ENCODE results near the gene CALML5.

Gene CALML5

GRCh38 chr10:5534051-5534821, 34.9 kb upstream of the CALML5 start:
- no peak for DNase-seq (ENCODE audit: insufficient read length, low spot score)
- FAIRE-seq, result no peak

DNA sequence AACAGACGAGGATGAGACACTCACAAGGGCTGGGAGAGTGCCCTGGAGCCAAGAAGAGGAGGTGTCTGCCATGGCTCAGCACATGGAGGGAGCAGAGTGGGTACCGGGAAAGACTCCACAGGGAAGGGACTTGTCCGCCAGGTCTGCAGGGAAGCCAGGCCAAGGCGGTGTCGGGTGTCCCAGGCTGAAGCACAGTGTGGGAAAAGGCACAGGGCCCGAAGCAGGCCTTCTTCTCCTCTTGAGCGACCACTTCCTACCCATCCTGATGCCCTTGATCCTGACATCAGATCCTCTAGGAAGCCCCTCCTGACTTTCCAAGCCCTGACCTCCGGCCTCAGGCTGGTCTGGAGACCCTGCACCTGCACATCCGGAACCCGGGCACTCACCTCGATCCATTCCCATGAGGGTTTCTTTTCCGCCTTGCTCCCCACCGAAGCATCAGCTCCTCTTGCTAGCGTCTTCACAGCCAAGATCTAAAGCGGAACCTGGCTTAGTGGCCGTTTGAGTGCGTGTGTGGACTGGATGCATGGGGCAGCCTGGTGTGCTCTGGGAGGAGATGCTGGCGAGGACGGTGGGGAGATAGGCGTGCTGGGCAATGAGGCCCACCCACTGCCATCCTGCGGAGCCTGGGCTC, 33.8 kb upstream of the CALML5 start:
- DNase-seq (ENCODE audit: insufficient read length, low spot score) (no peak), FAIRE-seq (no peak)

DNA sequence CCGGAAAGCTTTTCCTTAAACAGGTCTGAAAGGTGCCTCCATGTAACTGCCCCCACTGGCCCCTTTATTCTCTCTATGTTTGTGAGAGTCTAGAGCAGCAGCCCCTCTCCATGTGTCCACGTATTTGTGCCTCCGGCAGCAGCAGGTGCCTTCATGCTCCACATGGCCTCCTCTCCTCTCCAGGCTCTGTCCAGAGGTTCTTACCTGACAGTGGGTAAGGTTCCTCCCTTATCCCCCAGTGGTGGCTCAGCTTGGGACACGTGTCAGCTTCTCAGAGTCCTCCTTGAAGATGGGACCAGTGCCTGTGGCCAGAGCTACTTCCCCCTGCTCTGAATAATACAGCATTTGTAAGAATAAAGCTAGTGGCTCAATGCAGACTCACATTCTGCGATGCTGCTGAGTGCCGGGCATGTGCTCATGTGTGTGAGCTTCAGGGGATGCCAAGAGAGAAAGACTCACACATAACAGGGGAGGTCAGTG, 33.3 kb upstream of the CALML5 start:
- no peak for FAIRE-seq
- DNase-seq (ENCODE audit: insufficient read length, low spot score), result no peak

- FAIRE-seq (no peak), DNase-seq (ENCODE audit: insufficient read length, low spot score) (no peak)
Observed at GRCh38 chr10:5532307-5532605, 32.9 kb upstream of the CALML5 start.

DNA sequence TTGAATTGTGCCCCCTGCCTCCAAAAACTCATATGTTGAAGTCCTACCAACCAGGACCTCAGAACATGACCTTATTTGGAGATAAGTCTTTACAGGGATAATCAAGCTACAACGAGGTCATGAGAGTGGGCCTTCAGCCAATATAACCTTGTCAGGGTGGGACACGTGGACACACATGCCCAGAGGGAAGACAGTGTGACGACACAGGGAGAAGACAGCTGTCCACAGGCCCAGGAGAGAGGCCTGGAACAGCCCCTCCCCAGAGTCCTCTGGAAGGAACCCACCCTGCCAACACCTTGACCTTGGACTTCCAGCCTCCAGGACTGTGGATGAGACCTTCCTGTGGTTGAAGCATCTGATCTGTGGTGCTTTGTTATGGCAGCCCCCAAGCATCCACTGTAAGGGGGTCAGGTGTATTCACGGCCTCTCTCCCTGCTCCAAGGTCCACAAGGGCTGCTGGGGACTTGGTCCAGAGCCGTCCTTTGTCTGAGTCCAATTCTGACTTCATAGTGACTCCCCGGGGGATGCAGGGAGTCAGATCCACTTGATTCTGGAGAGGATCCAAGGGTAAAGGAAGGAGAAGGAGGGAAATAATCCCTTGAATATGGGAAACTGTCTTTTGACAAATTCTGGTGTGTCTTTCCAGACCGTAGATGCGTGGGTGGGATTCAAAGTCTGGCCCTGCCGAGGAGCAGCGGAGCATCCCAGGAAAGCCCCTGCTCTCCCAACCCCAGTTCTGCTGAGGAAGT, 32.4 kb upstream of the CALML5 start:
- FAIRE-seq (no peak), DNase-seq (ENCODE audit: insufficient read length, low spot score) (no peak)

DNA sequence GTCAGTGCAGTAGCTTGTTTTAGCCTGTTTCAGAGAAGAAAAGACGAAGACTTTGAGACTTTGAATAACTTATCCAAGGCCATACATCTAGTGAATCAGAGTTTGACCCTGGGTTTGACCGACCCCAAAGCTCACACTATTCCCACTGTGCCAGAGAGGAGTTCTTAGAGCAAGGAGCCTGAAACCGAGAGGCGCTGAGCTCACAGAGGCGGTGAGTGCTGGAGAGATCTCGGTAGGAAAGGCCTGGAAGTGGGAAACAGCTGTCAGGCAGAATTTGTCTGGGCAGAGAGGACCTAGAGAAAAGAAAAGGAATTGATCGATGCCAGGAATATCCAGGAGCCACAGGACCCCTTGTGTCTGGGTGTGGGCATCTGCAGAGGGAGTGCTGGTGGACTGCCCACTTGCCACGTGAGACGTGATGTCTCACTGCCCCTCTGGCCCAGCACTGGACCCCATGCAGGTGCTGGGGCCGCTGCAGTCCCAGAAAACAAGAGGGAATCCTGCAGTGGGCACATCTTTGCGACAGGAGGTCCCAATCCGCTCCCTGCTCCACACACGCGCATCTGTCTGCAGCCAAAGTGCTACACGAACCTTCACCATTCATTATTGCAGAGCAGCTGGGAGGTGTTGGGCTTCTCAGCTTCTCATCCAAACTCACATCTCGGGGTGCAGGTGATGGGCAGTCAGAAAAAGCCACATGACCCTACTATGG, 31.6 kb upstream of the CALML5 start:
- no peak for DNase-seq (ENCODE audit: insufficient read length, low spot score)
- no peak for FAIRE-seq

DNA sequence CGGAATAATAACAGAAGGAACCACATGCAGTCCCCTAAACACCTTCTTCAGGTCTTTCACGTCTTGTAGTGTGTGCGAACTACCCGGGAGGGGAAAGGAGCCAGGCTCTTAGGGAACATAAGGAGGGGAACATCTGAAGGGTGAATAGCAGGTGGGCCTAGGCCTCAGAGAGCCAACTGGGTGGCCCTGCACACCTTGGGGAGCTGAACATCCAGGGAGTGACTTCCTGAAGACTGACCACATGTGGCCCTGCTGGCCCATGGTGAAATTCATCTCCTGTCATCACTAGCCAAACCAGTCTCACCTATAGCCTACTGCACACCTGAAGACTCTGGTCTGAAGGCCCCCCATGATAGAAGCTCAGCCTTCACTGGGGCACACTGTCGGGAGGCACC, 31.0 kb upstream of the CALML5 start:
- no peak for FAIRE-seq
- no peak for DNase-seq (ENCODE audit: insufficient read length, low spot score)

GRCh38 chr10:5529702-5530411, 30.5 kb upstream of the CALML5 start:
- DNase-seq (ENCODE audit: insufficient read length, low spot score) (no peak), FAIRE-seq (no peak)

GRCh38 chr10:5528989-5529701, 29.8 kb upstream of the CALML5 start:
- no peak for FAIRE-seq
- DNase-seq (ENCODE audit: insufficient read length, low spot score), result no peak

DNA sequence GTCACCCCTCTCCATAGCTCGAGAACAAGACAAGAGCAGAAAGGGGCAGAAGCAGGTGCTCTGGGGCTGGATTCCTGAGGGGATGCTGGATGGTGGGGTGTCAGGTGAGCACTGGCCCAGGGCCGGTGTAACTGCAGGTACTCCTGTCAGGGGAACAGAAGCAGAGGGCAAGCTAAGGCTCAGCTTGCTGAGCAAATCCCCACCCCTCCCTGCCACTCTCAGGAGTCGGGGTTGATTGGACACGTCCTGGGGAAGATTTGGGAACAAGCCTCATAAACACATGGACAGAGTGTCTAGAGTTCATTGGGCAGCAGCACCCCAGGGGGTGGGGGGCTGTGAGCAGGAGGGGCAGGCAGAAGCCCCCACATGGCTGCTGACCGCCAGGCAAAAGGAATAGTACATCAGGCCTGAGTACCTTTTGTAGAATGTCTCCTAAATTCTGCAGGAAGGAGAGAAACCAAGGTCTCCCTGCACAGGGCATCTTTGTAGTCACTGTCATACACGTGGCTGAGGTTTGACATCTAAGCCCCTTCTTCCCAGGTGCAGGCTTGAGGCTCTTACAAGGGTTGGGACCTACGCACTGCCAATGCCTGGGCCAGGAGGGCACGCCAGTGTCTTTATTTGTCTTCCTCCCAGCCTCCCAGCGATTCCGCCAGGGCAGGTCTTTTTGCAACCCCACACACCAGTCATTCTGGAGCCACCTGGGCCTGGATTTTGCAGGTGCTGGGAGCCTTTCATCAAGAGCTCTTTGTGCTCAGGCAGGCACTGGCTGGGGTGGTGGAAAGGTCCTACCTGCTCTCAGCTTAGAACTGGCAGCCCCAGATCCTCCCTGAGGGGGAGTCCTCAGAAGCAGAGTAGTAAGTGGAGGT, 28.2 kb upstream of the CALML5 start:
- DNase-seq (ENCODE audit: insufficient read length, low spot score) (no peak), FAIRE-seq (no peak)

GRCh38 chr10:5526691-5527331, 27.4 kb upstream of the CALML5 start:
- no peak for DNase-seq (ENCODE audit: insufficient read length, low spot score)
- FAIRE-seq, result peak; percentile 16

GRCh38 chr10:5525561-5526341, 26.4 kb upstream of the CALML5 start:
- FAIRE-seq (no peak), DNase-seq (ENCODE audit: insufficient read length, low spot score) (no peak)

- DNase-seq (ENCODE audit: insufficient read length, low spot score), result no peak
- FAIRE-seq, result no peak
Observed at GRCh38 chr10:5524641-5525560, 25.5 kb upstream of the CALML5 start, which contains the start of gene CALML3. TSS of gene CALML3 (plus strand) at chr10:5524961. CDS start at chr10:5525086, 125 bp downstream.

GRCh38 chr10:5523796-5524574, 24.6 kb upstream of the CALML5 start:
- FAIRE-seq (no peak), DNase-seq (ENCODE audit: insufficient read length, low spot score) (no peak)

GRCh38 chr10:5522913-5523560, 23.7 kb upstream of the CALML5 start:
- FAIRE-seq, result no peak

More at GRCh38 chr10:5522913-5523560, 23.7 kb upstream of the CALML5 start:
- DNase-seq (ENCODE audit: insufficient read length, low spot score), result no peak
